ENCODE results near the gene PLEKHF1. TPM values are rescaled to one million over a fixed set of nuclear protein-coding genes. Genes with fewer than 3 reads are reported as not detected.

PLEKHF1 gene
- total RNA-seq, 2 donors from 2014 or later = 2.6 to 2.8 TPM

DNA sequence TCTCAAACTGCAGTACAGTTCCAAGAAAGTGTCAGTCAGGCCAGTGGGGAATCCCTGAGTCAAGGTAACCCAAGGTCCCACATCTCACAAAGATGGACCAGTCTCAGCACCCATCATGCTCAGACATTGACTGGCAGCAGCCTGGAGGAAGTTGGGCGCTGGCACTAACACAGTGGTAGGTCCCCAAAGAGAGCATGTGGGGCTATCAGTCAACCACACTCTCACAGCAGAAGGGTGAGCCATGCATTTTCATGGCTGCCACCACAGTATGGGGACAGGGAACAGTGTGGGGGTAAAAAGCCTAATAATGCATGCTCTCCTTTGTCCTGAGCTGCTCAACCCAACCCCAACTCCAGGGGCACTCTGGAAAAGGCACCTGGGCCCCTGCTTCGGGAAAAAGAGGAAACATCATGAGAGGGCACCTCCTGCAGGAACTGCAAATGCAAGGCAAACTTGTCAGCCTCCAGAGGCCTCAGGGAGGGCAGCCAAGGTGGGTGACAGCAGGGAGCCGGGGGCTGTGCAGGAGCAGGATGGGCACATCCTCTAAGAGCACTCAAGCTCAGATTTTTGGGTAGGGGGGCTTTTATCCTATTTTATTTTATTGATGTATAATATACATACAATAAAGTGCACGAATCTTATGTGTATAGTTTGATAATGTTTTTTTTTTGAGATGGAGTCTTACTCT, 9.5 kb upstream of the PLEKHF1 start:
- Mint-ChIP-seq H3K27me3 (ENCODE audit: insufficient read depth) (no peaks in the 10 kb centered on the region), H3K4me1 (no peaks in the 10 kb centered on the region)
- 79 to 90% methylated on average over 2 to 3 of the region's 4 CpGs for WGBS, 2 experiments (ENCODE audit: insufficient coverage in 1 of 2, insufficient read length in 1 of 2)

GRCh38 chr19:29658221-29658991, 6.9 kb upstream of the PLEKHF1 start:
- no peak for TF ChIP-seq CTCF (conservative IDR thresholded peaks at IDR 0.05)
- no peaks in the 10 kb centered on the region for H3K36me3 ChIP-seq (ENCODE audit: control insufficient read depth, insufficient read depth, low read length)
- no peak overlapping the region for H3K4me3 Mint-ChIP-seq
- no peak for DNase-seq
- H3K4me1 ChIP-seq (ENCODE audit: control insufficient read depth, insufficient read depth, low read length) = no peaks in the 10 kb centered on the region
- no peaks in the 10 kb centered on the region for H3K9me3 ChIP-seq (ENCODE audit: control insufficient read depth, low read length)
- H3K4me3 ChIP-seq (ENCODE audit: low read length) = no peak overlapping the region
- no peak overlapping the region for H3K27ac Mint-ChIP-seq
- 94% methylated on average over 5 of the region's 5 CpGs; no CpG with 5 or more reads in 1 of the 2 experiments for WGBS, 2 experiments (ENCODE audit: insufficient coverage in 1 of 2, insufficient read length in 1 of 2)
- no peaks in the 10 kb centered on the region for H3K4me1 Mint-ChIP-seq
- H3K9me3 Mint-ChIP-seq = no peaks in the 10 kb centered on the region
- H3K9ac ChIP-seq (ENCODE audit: extremely low read depth, low read length, poor library complexity, severe bottlenecking) = no peak overlapping the region
- H3K36me3 Mint-ChIP-seq (ENCODE audit: low read depth) = no peaks in the 10 kb centered on the region
- H3K27ac ChIP-seq (ENCODE audit: low read depth, low read length) = no peak overlapping the region
- no peaks in the 10 kb centered on the region for H3K27me3 ChIP-seq (ENCODE audit: control insufficient read depth, insufficient read depth, low read length, poor library complexity, severe bottlenecking)
- no peaks in the 10 kb centered on the region for H3K27me3 Mint-ChIP-seq (ENCODE audit: insufficient read depth)

More for the DNA sequence above, 9.5 kb upstream of the PLEKHF1 start:
- H3K4me1 ChIP-seq (ENCODE audit: control insufficient read depth, insufficient read depth, low read length) = no peaks in the 10 kb centered on the region
- H3K4me3 ChIP-seq (ENCODE audit: low read length) = no peak overlapping the region
- no peak overlapping the region for H3K27ac ChIP-seq (ENCODE audit: low read depth, low read length)
- H3K9ac ChIP-seq (ENCODE audit: extremely low read depth, low read length, poor library complexity, severe bottlenecking) = no peak overlapping the region
- no peak overlapping the region for H3K27ac Mint-ChIP-seq
- H3K9me3 Mint-ChIP-seq = no peaks in the 10 kb centered on the region
- no peaks in the 10 kb centered on the region for H3K36me3 ChIP-seq (ENCODE audit: control insufficient read depth, insufficient read depth, low read length)
- no peak for DNase-seq
- TF ChIP-seq CTCF (conservative IDR thresholded peaks at IDR 0.05) = no peak
- no peak overlapping the region for H3K4me3 Mint-ChIP-seq
- H3K36me3 Mint-ChIP-seq (ENCODE audit: low read depth) = no peaks in the 10 kb centered on the region
- no peaks in the 10 kb centered on the region for H3K27me3 ChIP-seq (ENCODE audit: control insufficient read depth, insufficient read depth, low read length, poor library complexity, severe bottlenecking)
- H3K9me3 ChIP-seq (ENCODE audit: control insufficient read depth, low read length) = no peaks in the 10 kb centered on the region

DNA sequence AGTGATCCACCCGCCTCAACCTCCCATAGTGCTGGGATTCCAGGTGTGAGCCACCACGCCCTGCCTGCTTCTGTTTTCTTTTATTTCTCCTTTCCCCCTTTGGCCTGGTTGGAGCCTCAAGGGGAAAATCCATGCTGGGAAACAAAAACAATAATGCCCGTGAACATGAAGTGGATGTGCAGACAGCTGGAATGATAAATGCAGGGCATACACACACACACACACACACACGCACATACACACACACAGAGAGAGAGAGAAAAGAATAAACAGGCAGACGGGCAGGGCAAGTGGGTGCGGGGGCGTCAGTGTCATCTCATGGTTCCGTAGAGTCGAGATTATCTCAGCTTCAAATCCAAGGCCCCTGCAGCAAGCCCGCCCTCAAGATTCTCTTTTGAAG, 4.4 kb upstream of the PLEKHF1 start:
- no peaks in the 10 kb centered on the region for H3K9me3 ChIP-seq (ENCODE audit: control insufficient read depth, low read length)
- H3K9me3 Mint-ChIP-seq = no peaks in the 10 kb centered on the region
- H3K9ac ChIP-seq (ENCODE audit: extremely low read depth, low read length, poor library complexity, severe bottlenecking) = no peak overlapping the region
- H3K27me3 Mint-ChIP-seq (ENCODE audit: insufficient read depth) = peaks cover 6% of the 10 kb centered on the region
- peaks cover 15% of the 10 kb centered on the region for H3K27me3 ChIP-seq (ENCODE audit: control insufficient read depth, insufficient read depth, low read length, poor library complexity, severe bottlenecking)
- no peak for TF ChIP-seq CTCF (conservative IDR thresholded peaks at IDR 0.05)
- H3K36me3 ChIP-seq (ENCODE audit: control insufficient read depth, insufficient read depth, low read length) = no peaks in the 10 kb centered on the region
- 90 to 93% methylated on average over 5 to 9 of the region's 10 CpGs for WGBS, 2 experiments (ENCODE audit: insufficient coverage in 1 of 2, insufficient read length in 1 of 2)
- H3K4me1 ChIP-seq (ENCODE audit: control insufficient read depth, insufficient read depth, low read length) = no peaks in the 10 kb centered on the region
- no peak overlapping the region for H3K27ac ChIP-seq (ENCODE audit: low read depth, low read length)
- H3K4me3 ChIP-seq (ENCODE audit: low read length) = no peak overlapping the region
- no peaks in the 10 kb centered on the region for H3K36me3 Mint-ChIP-seq (ENCODE audit: low read depth)
- DNase-seq = no peak
- no peak overlapping the region for H3K27ac Mint-ChIP-seq
- H3K4me1 Mint-ChIP-seq = no peaks in the 10 kb centered on the region
- no peak overlapping the region for H3K4me3 Mint-ChIP-seq

Data from endodermal cell (in vitro differentiated cells).